K562 (cell line): ENCODE results near the gene FPGS. TPM values are rescaled to one million over a fixed set of nuclear protein-coding genes. Genes with fewer than 3 reads are reported as not detected.

ENCODE experiments used
- BACH1 ChIP-seq: fragments of 200-800 bp; sonication (Bioruptor generic); IDR thresholded peaks from 2 replicates; pipeline ENCODE4 v1.6.1; 2016; ENCODE audit warnings: missing genetic modification characterization, missing compliant biosample characterization
- BCL6 ChIP-seq: fragments of 250-450 bp; sonication (Bioruptor Pico); IDR thresholded peaks from 2 replicates; pipeline ENCODE4 v1.4.0; 2020
- BMI1 ChIP-seq: fragments of 150-350 bp; IDR thresholded peaks from 2 replicates; pipeline ENCODE4 v1.6.1; 2014; ENCODE audit warnings: low read length
- CHD2 ChIP-seq: IDR thresholded peaks from 2 replicates; pipeline ENCODE4 v1.6.1; 2011; ENCODE audit warnings: low read depth, low read length
- DDX20 ChIP-seq: fragments of 450-650 bp; IDR thresholded peaks from 2 replicates; pipeline ENCODE4 v1.6.1; 2016; ENCODE audit warnings: missing genetic modification characterization, low read depth, mild to moderate bottlenecking, missing compliant biosample characterization, moderate library complexity
- NFE2 ChIP-seq: IDR thresholded peaks from 2 replicates; pipeline ENCODE4 v1.6.1; 2014; ENCODE audit warnings: antibody characterized with exemption, low read depth
- POLR2H ChIP-seq: IDR thresholded peaks from 2 replicates; pipeline ENCODE4 v1.6.1; 2016; ENCODE audit warnings: missing genetic modification characterization, low read depth, mild to moderate bottlenecking, control low read depth, missing compliant biosample characterization, moderate library complexity
- PTBP1 ChIP-seq: fragments of 200-400 bp; formaldehyde crosslinking; IDR thresholded peaks from 2 replicates; pipeline ENCODE4 v1.6.1; 2017; ENCODE audit warnings: low read depth, low read length
- RHOXF2B ChIP-seq: fragments of 250-450 bp; sonication (Bioruptor Pico); conservative IDR thresholded peaks from 2 replicates; pipeline ENCODE4 v1.5.1; 2021
- SIRT6 ChIP-seq: IDR thresholded peaks from one replicate; pipeline ENCODE4 v1.6.1; 2012; ENCODE audit warnings: low read depth, mild to moderate bottlenecking, control low read depth, inconsistent platforms, low read length, moderate library complexity
- SRF ChIP-seq, 2 experiments: fragments of 250-450, 450-650 bp in 1 of 2; sonication (Bioruptor Pico) in 1 of 2; sonication (generic) in 1 of 2; formaldehyde crosslinking; IDR thresholded peaks; 2 replicates each; pipeline versions ENCODE4 v1.5.0 to v1.5.1; 2020 to 2022; ENCODE audit warnings: mild to moderate bottlenecking in 1 of 2, missing genetic modification reagents in 1 of 2
- TBP ChIP-seq: optimal IDR thresholded peaks from 2 replicates; pipeline ENCODE3; 2011; ENCODE audit warnings: low read depth, low read length, improper control_type of control experiment
- ZC3H4 ChIP-seq: sonication (generic); formaldehyde crosslinking; IDR thresholded peaks from 2 replicates; pipeline ENCODE4 v1.9.0; 2021; ENCODE audit warnings: missing genetic modification reagents, borderline replicate concordance
- ZNF224 ChIP-seq: sonication (generic); formaldehyde crosslinking; IDR thresholded peaks from 2 replicates; pipeline ENCODE4 v1.8.0; 2022; ENCODE audit warnings: mild to moderate bottlenecking, missing genetic modification reagents
- ZNF764 ChIP-seq: fragments of 250-450 bp; sonication (Bioruptor Pico); IDR thresholded peaks from 2 replicates; pipeline ENCODE4 v1.4.0; 2020; ENCODE audit warnings: low read depth, mild to moderate bottlenecking, moderate library complexity
- polyA plus RNA-seq, 8 experiments: library from polyadenylated mRNA; depleted of rRNA in 4 of 8; stranded (reverse) in 5 of 8; unstranded in 3 of 8; fragments of >200 nt; fragmentation: Nextera tagmentation in 2 of 8; fragmentation: Illumina TruSeq in 1 of 8; extraction: Ambion mirVana in 2 of 8; extraction: Trizol in 1 of 8; gene quantifications; 2 replicates each; pipeline versions ENCODE4 v1.2.1 to v1.2.3, GENCODE V29; 2011 to 2014; ENCODE audit warnings: inconsistent platforms in 1 of 8, missing spikeins in 1 of 8
- total RNA-seq, 7 experiments: library from RNA; depleted of rRNA in 6 of 7; stranded (reverse); fragments of >200 nt in 6 of 7; fragmentation: Illumina TruSeq in 2 of 7; extraction: Trizol in 2 of 7; gene quantifications; 2 replicates each; pipeline versions ENCODE4 v1.2.1 to v1.2.3, GENCODE V29; 2011 to 2021; ENCODE audit warnings: low replicate concordance in 1 of 7
- TF ChIP-seq, protein P1 (sequence below): fragments of 250-450 bp; sonication (Bioruptor Pico); IDR thresholded peaks from 2 replicates; pipeline ENCODE4 v1.5.0; 2020; ENCODE audit warnings: mild to moderate bottlenecking, borderline replicate concordance
- TF ChIP-seq, protein P2 (sequence below): fragments of 250-450 bp; sonication (Bioruptor Pico); IDR thresholded peaks from 2 replicates; pipeline ENCODE4 v1.8.0; 2022; ENCODE audit warnings: moderate library complexity, mild to moderate bottlenecking, inconsistent platforms
- TF ChIP-seq, protein P3 (sequence below): fragments of 450-650 bp; IDR thresholded peaks from 2 replicates; pipeline ENCODE4 v1.6.1; 2016; ENCODE audit warnings: low read depth, mild to moderate bottlenecking, moderate library complexity
- TF ChIP-seq, protein P4 (sequence below): fragments of 250-450 bp; sonication (Bioruptor Pico); IDR thresholded peaks from 2 replicates; pipeline ENCODE4 v1.4.0; 2020

Gene FPGS
- total and polyA plus RNA-seq, 9 of the 15 experiments (the other 6 are each of a cell fraction or from before 2014, with no cell fraction given) = 0.84 to 86.4 (median 59.2) TPM

DNA sequence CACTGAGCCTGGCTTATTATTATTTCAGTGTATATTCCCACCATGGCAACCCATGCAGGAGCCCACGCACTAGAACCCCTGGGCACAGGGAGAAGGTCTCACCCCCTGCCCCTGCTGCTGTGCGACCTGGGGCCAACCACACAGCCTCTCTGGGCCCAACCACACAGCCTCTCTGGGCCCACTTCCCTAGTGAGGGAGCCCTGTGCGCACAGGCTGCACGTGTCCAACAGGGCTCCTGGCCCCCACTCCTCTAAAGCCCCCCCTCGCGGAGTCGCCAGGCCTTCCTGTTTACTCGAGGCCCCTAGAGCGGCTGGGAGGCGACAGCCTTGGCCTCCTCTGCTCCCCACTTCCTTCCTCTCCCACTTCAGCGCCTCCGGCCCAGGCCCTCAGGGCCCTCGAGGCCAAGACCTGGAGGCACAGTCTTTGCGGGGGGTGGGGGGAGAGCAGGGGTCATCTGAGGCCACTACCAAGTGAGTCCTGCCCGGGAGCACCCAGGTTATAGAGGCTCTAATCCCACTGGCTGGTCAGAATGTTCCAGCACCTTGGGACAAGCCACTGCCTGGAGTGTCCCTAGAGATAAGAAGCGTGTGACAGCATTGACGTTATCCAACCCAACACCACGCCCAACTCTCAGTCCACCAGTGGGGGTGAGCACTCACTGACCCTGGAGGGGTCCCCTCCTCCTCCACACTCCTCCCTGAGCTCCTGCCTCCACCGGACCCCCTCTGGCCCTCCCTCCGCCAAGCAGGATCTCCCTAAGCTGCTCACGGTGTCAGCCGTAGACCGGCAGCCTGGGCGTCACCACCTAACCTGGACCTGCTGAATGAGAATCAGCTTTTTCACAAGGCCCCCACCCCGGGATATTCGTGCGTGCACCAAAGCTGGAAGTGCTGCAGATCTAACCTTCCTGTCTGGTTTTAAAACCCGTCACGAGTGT, 59.7 kb downstream of the FPGS start (continued):
- TF ChIP-seq TBP = peak; percentile 56
- TF ChIP-seq, protein P1, sequence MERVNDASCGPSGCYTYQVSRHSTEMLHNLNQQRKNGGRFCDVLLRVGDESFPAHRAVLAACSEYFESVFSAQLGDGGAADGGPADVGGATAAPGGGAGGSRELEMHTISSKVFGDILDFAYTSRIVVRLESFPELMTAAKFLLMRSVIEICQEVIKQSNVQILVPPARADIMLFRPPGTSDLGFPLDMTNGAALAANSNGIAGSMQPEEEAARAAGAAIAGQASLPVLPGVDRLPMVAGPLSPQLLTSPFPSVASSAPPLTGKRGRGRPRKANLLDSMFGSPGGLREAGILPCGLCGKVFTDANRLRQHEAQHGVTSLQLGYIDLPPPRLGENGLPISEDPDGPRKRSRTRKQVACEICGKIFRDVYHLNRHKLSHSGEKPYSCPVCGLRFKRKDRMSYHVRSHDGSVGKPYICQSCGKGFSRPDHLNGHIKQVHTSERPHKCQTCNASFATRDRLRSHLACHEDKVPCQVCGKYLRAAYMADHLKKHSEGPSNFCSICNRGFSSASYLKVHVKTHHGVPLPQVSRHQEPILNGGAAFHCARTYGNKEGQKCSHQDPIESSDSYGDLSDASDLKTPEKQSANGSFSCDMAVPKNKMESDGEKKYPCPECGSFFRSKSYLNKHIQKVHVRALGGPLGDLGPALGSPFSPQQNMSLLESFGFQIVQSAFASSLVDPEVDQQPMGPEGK (CRISPR knock-in tag) = peak; percentile 83; the same call in 1 of the 2 replicates
- TF ChIP-seq BMI1 = no peak
- no peak; the same call in 1 of the 2 replicates for TF ChIP-seq ZC3H4
- no peak; the same call in 1 of the 2 replicates for TF ChIP-seq CHD2
- TF ChIP-seq POLR2H = no peak
- no peak for TF ChIP-seq ZNF224 (CRISPR knock-in tag)
- peak; percentile 39; the same call in 1 of the 2 replicates for TF ChIP-seq BACH1 (tag)
- TF ChIP-seq RHOXF2B = no peak
- TF ChIP-seq BCL6 (CRISPR knock-in tag) = no peak
- no peak for TF ChIP-seq NFE2
- peak; percentile 64; the same call in 1 of the 2 replicates for TF ChIP-seq PTBP1
- TF ChIP-seq DDX20 (tag) = peak; percentile 27; the same call in 1 of the 2 replicates
- TF ChIP-seq ZNF764 (CRISPR knock-in tag) = no peak
- TF ChIP-seq SIRT6 = no peak
- TF ChIP-seq, protein P2, sequence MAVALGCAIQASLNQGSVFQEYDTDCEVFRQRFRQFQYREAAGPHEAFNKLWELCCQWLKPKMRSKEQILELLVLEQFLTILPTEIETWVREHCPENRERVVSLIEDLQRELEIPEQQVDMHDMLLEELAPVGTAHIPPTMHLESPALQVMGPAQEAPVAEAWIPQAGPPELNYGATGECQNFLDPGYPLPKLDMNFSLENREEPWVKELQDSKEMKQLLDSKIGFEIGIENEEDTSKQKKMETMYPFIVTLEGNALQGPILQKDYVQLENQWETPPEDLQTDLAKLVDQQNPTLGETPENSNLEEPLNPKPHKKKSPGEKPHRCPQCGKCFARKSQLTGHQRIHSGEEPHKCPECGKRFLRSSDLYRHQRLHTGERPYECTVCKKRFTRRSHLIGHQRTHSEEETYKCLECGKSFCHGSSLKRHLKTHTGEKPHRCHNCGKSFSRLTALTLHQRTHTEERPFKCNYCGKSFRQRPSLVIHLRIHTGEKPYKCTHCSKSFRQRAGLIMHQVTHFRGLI = no peak
- TF ChIP-seq SRF (CRISPR knock-in tag; IDR thresholded peaks at IDR 0.05) = no peak
- TF ChIP-seq, protein P3, sequence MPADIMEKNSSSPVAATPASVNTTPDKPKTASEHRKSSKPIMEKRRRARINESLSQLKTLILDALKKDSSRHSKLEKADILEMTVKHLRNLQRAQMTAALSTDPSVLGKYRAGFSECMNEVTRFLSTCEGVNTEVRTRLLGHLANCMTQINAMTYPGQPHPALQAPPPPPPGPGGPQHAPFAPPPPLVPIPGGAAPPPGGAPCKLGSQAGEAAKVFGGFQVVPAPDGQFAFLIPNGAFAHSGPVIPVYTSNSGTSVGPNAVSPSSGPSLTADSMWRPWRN = no peak; the same call in none of the 2 replicates
- TF ChIP-seq, protein P4, sequence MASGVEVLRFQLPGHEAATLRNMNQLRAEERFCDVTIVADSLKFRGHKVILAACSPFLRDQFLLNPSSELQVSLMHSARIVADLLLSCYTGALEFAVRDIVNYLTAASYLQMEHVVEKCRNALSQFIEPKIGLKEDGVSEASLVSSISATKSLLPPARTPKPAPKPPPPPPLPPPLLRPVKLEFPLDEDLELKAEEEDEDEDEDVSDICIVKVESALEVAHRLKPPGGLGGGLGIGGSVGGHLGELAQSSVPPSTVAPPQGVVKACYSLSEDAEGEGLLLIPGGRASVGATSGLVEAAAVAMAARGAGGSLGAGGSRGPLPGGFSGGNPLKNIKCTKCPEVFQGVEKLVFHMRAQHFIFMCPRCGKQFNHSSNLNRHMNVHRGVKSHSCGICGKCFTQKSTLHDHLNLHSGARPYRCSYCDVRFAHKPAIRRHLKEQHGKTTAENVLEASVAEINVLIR = 0 out of 2 replicates have a peak, but pooled peaks have one; percentile 58
